K562 (cell line): ENCODE measurements around the gene ASCL3. TPM values are rescaled to one million over a fixed set of nuclear protein-coding genes. Genes with fewer than 3 reads are reported as not detected.

Experiments
- E2F1 ChIP-seq: sonication (generic); formaldehyde crosslinking; IDR thresholded peaks from 2 replicates; pipeline ENCODE4 v1.8.1; 2023; ENCODE audit warnings: mild to moderate bottlenecking, missing genetic modification reagents, moderate library complexity
- ETV5 ChIP-seq: sonication (generic); formaldehyde crosslinking; IDR thresholded peaks from 2 replicates; pipeline ENCODE4 v1.4.0; 2020; ENCODE audit warnings: low read depth, mild to moderate bottlenecking, missing genetic modification reagents
- ETV6 ChIP-seq, 3 experiments: fragments of 150-350 bp in 1 of 3; sonication (generic) in 1 of 3; formaldehyde crosslinking in 1 of 3; IDR thresholded peaks; 2 replicates each; pipeline versions ENCODE4 v1.6.1 to v1.8.0; 2014 to 2022; ENCODE audit warnings: borderline replicate concordance in 2 of 3, low read depth in 2 of 3, antibody characterized with exemption in 1 of 3, low read length in 1 of 3, mild to moderate bottlenecking in 1 of 3, missing genetic modification reagents in 1 of 3
- HDAC6 ChIP-seq: IDR thresholded peaks from 2 replicates; pipeline ENCODE4 v1.6.1; 2012; ENCODE audit warnings: low read depth, mild to moderate bottlenecking, control low read depth, inconsistent platforms, low read length, moderate library complexity
- IFI16 ChIP-seq: fragments of 250-450 bp; sonication (Bioruptor Pico); IDR thresholded peaks from 2 replicates; pipeline ENCODE4 v2.1.2; 2022; ENCODE audit warnings: mild to moderate bottlenecking, inconsistent platforms
- ILF3 ChIP-seq: fragments of 450-650 bp; IDR thresholded peaks from 2 replicates; pipeline ENCODE4 v1.6.1; 2018; ENCODE audit warnings: antibody characterized with exemption, mild to moderate bottlenecking, moderate library complexity, borderline replicate concordance
- KLF1 ChIP-seq: fragments of 450-650 bp; IDR thresholded peaks from 2 replicates; pipeline ENCODE4 v1.6.1; 2016; ENCODE audit warnings: missing genetic modification characterization, missing compliant biosample characterization
- MBD2 ChIP-seq: sonication (generic); IDR thresholded peaks from 2 replicates; pipeline ENCODE4 v1.6.1; 2016; ENCODE audit warnings: low read depth, borderline replicate concordance
- NFIC ChIP-seq: fragments of 450-650 bp; IDR thresholded peaks from 2 replicates; pipeline ENCODE4 v1.6.1; 2017; ENCODE audit warnings: mild to moderate bottlenecking, inconsistent platforms
- PML ChIP-seq: IDR thresholded peaks from 2 replicates; pipeline ENCODE4 v1.6.1; 2012; ENCODE audit warnings: low read length, inconsistent platforms
- PTBP1 ChIP-seq: fragments of 200-400 bp; formaldehyde crosslinking; IDR thresholded peaks from 2 replicates; pipeline ENCODE4 v1.6.1; 2017; ENCODE audit warnings: low read depth, low read length
- USF1 ChIP-seq: sonication (generic); formaldehyde crosslinking; IDR thresholded peaks from 2 replicates; pipeline ENCODE4 v1.9.0; 2022; ENCODE audit warnings: mild to moderate bottlenecking, missing genetic modification reagents
- XRCC5 ChIP-seq: fragments of 200-400 bp; formaldehyde crosslinking; IDR thresholded peaks from 2 replicates; pipeline ENCODE4 v1.6.1; 2017; ENCODE audit warnings: low read depth, mild to moderate bottlenecking, low read length
- ZNF212 ChIP-seq: fragments of 450-650 bp; formaldehyde crosslinking; IDR thresholded peaks from 2 replicates; pipeline ENCODE4 v1.4.0; 2020; ENCODE audit warnings: mild to moderate bottlenecking
- ZNF217 ChIP-seq: sonication (generic); formaldehyde crosslinking; IDR thresholded peaks from 2 replicates; pipeline ENCODE4 v1.8.0; 2022; ENCODE audit warnings: mild to moderate bottlenecking, missing genetic modification reagents
- ZNF583 ChIP-seq: fragments of 250-450 bp; sonication (Bioruptor Pico); IDR thresholded peaks from 2 replicates; pipeline ENCODE4 v1.4.0; 2020
- ZNF707 ChIP-seq: fragments of 250-450 bp; sonication (Bioruptor Pico); conservative IDR thresholded peaks from 2 replicates; pipeline ENCODE4 v1.8.0; 2022; ENCODE audit warnings: inconsistent platforms, mild to moderate bottlenecking, moderate library complexity
- ZZZ3 ChIP-seq: fragments of 450-650 bp; IDR thresholded peaks from 2 replicates; pipeline ENCODE4 v1.6.1; 2016; ENCODE audit warnings: antibody characterized with exemption, mild to moderate bottlenecking, moderate library complexity
- polyA plus RNA-seq, 8 experiments: library from polyadenylated mRNA; depleted of rRNA in 4 of 8; stranded (reverse) in 5 of 8; unstranded in 3 of 8; fragments of >200 nt; fragmentation: Nextera tagmentation in 2 of 8; fragmentation: Illumina TruSeq in 1 of 8; extraction: Ambion mirVana in 2 of 8; extraction: Trizol in 1 of 8; gene quantifications; 2 replicates each; pipeline versions ENCODE4 v1.2.1 to v1.2.3, GENCODE V29; 2011 to 2014; ENCODE audit warnings: inconsistent platforms in 1 of 8, missing spikeins in 1 of 8
- total RNA-seq, 7 experiments: library from RNA; depleted of rRNA in 6 of 7; stranded (reverse); fragments of >200 nt in 6 of 7; fragmentation: Illumina TruSeq in 2 of 7; extraction: Trizol in 2 of 7; gene quantifications; 2 replicates each; pipeline versions ENCODE4 v1.2.1 to v1.2.3, GENCODE V29; 2011 to 2021; ENCODE audit warnings: low replicate concordance in 1 of 7
- TF ChIP-seq, protein P1 (sequence below): fragments of 450-650 bp; conservative IDR thresholded peaks from 2 replicates; pipeline ENCODE4 v1.6.1; 2016; ENCODE audit warnings: missing genetic modification characterization, low read depth, mild to moderate bottlenecking, control low read depth, missing compliant biosample characterization
- TF ChIP-seq, protein P2 (sequence below): fragments of 250-450 bp; sonication (Bioruptor Pico); IDR thresholded peaks from 2 replicates; pipeline ENCODE4 v1.4.0; 2020; ENCODE audit warnings: borderline replicate concordance
- TF ChIP-seq, protein P3 (sequence below): IDR thresholded peaks from 2 replicates; pipeline ENCODE4 v1.6.1; 2014; ENCODE audit warnings: antibody characterized with exemption

The ASCL3 gene
- total and polyA plus RNA-seq, 9 of the 15 experiments (the other 6 are each of a cell fraction or from before 2014, with no cell fraction given) = not detected

- TF ChIP-seq ZNF707 (no peak), MBD2 (0 out of 2 replicates have a peak, but pooled peaks have one; percentile 57), NFIC (peak; percentile 69), E2F1 (CRISPR knock-in tag) (no peak), PTBP1 (no peak), KLF1 (tag) (no peak), ZZZ3 (no peak), HDAC6 (no peak), XRCC5 (peak; percentile 74; the same call in 1 of the 2 replicates), ZNF212 (CRISPR knock-in tag) (no peak), IFI16 (no peak), ILF3 (no peak), PML (peak; percentile 92), ETV5 (CRISPR knock-in tag) (no peak), USF1 (no peak), ETV6 (IDR thresholded peaks at IDR 0.05; ENCODE audit: borderline replicate concordance in 1 of 2, low read depth in 2 of 2, low read length in 1 of 2) (no peak), ETV6 (CRISPR knock-in tag; IDR thresholded peaks at IDR 0.05; ENCODE audit: borderline replicate concordance) (no peak), ZNF583 (CRISPR knock-in tag) (no peak), ZNF217 (CRISPR knock-in tag) (no peak)
- TF ChIP-seq, protein P1, sequence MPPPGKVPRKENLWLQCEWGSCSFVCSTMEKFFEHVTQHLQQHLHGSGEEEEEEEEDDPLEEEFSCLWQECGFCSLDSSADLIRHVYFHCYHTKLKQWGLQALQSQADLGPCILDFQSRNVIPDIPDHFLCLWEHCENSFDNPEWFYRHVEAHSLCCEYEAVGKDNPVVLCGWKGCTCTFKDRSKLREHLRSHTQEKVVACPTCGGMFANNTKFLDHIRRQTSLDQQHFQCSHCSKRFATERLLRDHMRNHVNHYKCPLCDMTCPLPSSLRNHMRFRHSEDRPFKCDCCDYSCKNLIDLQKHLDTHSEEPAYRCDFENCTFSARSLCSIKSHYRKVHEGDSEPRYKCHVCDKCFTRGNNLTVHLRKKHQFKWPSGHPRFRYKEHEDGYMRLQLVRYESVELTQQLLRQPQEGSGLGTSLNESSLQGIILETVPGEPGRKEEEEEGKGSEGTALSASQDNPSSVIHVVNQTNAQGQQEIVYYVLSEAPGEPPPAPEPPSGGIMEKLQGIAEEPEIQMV (tag) = no peak
- TF ChIP-seq, protein P2, sequence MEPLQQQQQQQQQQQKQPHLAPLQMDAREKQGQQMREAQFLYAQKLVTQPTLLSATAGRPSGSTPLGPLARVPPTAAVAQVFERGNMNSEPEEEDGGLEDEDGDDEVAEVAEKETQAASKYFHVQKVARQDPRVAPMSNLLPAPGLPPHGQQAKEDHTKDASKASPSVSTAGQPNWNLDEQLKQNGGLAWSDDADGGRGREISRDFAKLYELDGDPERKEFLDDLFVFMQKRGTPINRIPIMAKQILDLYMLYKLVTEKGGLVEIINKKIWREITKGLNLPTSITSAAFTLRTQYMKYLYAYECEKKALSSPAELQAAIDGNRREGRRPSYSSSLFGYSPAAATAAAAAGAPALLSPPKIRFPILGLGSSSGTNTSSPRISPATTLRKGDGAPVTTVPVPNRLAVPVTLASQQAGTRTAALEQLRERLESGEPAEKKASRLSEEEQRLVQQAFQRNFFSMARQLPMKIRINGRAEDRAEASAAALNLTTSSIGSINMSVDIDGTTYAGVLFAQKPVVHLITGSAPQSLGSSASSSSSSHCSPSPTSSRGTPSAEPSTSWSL (CRISPR knock-in tag) = no peak
- TF ChIP-seq, protein P3, sequence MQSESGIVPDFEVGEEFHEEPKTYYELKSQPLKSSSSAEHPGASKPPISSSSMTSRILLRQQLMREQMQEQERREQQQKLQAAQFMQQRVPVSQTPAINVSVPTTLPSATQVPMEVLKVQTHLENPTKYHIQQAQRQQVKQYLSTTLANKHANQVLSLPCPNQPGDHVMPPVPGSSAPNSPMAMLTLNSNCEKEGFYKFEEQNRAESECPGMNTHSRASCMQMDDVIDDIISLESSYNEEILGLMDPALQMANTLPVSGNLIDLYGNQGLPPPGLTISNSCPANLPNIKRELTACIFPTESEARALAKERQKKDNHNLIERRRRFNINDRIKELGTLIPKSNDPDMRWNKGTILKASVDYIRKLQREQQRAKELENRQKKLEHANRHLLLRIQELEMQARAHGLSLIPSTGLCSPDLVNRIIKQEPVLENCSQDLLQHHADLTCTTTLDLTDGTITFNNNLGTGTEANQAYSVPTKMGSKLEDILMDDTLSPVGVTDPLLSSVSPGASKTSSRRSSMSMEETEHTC = no peak
Measured at GRCh38 chr11:8988329-8989234, 45.8 kb upstream of the ASCL3 start (continued).
